Esophagus squamous epithelium (tissue), 4 donors: ENCODE data around the gene KAZN.

Experiments
- POLR2A ChIP-seq, 4 donors: fragments of 450-650 bp; IDR thresholded peaks; one replicate each; pipeline ENCODE4 v1.6.1; 2017; ENCODE audit warnings: antibody characterized with exemption in 4 of 4, mild to moderate bottlenecking in 4 of 4, moderate library complexity in 3 of 4
- TF ChIP-seq, protein P1 (sequence below), 6 experiments: fragments of 450-650 bp in 4 of 6; fragments of 200-600 bp in 2 of 6; sonication (generic) in 2 of 6; IDR thresholded peaks; one replicate each; pipeline ENCODE4 v1.5.1; 2016 to 2019; ENCODE audit warnings: antibody characterized with exemption in 6 of 6, mild to moderate bottlenecking in 4 of 6, moderate library complexity in 4 of 6

DNA sequence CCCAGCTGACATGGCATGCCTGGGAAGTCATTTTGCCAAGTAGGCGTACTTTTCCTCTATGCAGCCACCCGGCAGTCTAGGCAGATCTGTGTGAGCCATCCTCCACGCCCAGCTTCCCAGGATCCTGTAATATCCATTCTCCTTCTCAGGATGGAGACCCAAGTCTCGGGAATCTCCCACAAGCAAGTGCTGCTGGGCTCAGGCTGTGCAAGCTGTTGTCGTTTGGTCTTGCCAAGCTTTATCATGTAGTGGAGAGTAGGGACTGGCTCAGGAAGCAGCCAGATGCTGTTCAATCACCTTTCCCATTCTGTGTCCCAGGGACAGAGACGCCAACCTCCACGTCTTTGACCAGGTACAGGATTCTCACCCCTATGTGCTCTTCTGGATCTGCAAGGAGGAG, 363.9 kb downstream of the KAZN start:
- no peak for TF ChIP-seq POLR2A (IDR thresholded peaks at IDR 0.05)
- TF ChIP-seq, protein P1, sequence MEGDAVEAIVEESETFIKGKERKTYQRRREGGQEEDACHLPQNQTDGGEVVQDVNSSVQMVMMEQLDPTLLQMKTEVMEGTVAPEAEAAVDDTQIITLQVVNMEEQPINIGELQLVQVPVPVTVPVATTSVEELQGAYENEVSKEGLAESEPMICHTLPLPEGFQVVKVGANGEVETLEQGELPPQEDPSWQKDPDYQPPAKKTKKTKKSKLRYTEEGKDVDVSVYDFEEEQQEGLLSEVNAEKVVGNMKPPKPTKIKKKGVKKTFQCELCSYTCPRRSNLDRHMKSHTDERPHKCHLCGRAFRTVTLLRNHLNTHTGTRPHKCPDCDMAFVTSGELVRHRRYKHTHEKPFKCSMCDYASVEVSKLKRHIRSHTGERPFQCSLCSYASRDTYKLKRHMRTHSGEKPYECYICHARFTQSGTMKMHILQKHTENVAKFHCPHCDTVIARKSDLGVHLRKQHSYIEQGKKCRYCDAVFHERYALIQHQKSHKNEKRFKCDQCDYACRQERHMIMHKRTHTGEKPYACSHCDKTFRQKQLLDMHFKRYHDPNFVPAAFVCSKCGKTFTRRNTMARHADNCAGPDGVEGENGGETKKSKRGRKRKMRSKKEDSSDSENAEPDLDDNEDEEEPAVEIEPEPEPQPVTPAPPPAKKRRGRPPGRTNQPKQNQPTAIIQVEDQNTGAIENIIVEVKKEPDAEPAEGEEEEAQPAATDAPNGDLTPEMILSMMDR (IDR thresholded peaks at IDR 0.05): no peak
